ENCODE results near the gene DLG2.

The DLG2 gene

DNA sequence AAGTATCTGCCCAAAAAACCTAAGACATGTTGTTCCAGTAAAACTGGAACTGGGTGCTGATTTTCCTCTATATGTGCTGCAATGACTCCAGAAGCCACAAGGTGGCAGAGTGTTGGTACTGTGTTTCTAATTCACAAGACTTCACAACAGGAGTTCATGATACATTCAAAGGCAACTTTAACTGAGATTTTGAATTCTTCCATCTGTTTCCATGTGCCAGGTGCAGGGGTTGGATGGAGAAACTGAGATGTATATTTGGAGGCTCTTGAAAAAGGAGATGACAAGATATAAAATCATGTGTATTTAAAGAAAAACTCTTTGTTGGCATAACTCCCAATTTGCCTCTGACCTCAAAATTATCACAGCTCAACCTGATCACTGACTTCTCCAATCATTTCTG lies 1242.4 kb downstream of the DLG2 start:
- TF ChIP-seq, protein P1, sequence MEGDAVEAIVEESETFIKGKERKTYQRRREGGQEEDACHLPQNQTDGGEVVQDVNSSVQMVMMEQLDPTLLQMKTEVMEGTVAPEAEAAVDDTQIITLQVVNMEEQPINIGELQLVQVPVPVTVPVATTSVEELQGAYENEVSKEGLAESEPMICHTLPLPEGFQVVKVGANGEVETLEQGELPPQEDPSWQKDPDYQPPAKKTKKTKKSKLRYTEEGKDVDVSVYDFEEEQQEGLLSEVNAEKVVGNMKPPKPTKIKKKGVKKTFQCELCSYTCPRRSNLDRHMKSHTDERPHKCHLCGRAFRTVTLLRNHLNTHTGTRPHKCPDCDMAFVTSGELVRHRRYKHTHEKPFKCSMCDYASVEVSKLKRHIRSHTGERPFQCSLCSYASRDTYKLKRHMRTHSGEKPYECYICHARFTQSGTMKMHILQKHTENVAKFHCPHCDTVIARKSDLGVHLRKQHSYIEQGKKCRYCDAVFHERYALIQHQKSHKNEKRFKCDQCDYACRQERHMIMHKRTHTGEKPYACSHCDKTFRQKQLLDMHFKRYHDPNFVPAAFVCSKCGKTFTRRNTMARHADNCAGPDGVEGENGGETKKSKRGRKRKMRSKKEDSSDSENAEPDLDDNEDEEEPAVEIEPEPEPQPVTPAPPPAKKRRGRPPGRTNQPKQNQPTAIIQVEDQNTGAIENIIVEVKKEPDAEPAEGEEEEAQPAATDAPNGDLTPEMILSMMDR (IDR thresholded peaks at IDR 0.05) = peak; percentile 84

DNA sequence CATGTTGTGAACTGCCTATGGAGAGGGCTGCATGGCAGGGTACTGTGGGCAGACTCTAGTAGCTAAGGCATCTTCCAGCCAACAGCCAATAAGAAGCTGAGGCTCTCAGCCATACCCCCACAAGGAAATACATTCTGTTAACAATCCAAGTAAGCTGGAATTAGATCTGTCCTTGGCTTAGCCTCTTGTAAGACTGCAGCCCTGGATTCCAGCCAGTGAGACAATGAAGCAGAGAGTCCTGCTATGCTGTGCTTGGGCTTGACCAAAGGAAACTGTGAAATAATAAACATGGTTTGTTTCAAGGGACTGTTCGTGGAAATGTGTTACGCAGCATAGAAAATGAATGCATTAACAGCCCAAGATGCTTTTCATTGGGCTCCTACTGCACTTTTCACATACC lies 1243.6 kb downstream of the DLG2 start:
- TF ChIP-seq, protein P1 (IDR thresholded peaks at IDR 0.05) = no peak

DNA sequence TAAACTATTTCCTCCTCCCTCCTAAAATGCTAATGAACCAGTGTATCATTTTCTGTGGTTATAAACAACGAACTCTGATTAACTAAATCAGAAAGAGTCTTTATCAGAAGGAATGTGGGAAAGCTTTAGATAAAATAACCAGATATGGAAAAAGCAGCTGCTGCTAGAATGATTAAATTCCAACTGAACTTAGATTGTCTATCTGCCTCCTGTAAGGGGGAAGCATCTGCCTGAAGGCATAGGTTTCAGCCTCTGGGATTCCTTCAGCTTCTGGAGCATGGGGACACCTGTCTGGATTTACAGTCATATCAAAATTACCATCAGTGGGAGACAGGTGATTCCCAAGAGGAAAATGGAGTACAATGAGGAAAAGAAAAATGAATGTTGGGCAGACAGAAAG lies 1245.5 kb downstream of the DLG2 start:
- TF ChIP-seq, protein P1 (IDR thresholded peaks at IDR 0.05) = no peak

DNA sequence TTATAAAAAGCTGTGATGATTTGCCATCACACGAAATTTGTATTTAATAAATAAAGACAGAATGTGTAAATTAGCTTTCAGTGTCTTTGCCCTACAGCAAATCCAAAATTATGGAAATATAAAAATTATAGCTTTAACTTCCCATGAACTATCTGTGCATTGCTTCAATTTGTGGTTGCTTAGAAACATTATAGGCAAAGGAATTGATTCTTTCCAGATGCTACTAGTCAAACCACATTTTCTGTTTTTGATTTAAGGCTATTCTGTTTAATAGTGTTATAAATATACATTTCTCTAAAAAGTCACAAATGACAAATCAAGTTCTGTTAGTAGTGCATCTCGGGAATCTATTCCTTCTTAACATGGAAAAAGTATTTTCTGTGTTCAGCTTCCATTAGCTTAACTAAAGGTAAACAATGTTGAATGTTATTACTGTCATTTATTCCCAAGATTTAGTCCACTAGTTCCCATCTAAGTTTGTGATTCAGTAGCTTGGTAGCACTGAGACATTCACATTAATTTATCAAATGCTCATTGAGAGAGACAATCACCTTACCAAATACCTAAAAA lies 1254.7 kb downstream of the DLG2 start:
- TF ChIP-seq, protein P1 (IDR thresholded peaks at IDR 0.05) = no peak

DNA sequence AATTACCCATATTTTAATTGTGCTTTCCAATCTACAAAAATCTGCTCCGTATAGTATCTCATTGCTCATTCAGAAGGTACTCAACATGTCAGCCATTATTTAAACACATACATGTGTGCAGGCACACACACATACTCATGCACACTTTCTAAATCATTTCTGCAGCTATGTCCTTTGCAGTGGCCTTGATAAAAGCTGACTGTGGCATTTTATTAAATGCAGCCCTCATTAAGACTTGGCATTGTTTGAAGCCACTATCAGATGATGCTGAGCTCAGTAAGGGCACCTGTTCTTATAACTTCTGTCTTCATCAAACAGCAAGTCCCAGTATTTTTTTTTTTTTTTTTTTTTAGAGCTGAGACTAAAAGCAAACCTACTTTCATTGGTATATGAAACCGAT lies 1269.1 kb downstream of the DLG2 start:
- TF ChIP-seq, protein P1 (IDR thresholded peaks at IDR 0.05) = no peak

DNA sequence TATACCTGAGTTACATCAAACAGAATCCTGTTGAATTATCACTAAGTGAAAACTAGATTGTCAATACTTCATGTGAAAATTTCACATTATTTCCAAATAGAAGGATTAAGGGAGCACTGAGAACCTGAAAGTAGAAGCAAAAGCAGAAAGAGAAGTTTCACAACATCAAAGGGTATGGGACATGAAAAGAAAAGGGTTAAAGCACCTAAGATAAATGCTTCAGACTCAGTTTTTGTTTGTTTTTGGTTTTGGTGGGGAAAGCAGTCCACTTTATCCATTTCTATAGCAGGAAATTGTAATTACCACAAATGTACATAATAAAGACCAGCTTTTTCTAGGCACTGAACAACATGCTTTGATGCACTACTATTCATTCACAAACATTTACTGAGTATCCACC lies 1271.2 kb downstream of the DLG2 start:
- TF ChIP-seq, protein P1 (IDR thresholded peaks at IDR 0.05) = no peak

DNA sequence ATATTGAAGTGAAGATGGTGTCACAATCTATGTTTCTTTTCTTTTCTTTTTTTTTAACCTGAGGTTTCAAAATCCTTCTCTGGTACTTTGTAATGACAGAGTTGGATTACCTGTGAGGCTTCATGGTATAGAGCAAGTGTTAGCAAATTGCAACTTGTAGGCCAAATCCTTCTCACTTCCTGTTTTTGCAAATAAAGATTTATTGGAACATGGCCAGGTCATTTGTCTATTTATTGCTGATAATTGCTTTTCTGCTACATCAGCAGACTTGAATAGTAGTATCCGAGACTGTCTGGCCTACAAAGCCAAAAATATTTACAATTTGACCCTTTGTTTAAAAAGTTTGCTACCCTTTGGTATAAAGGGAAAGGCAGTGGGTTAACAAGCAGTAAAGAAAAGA lies 1281.5 kb downstream of the DLG2 start:
- TF ChIP-seq, protein P1 (IDR thresholded peaks at IDR 0.05) = no peak

DNA sequence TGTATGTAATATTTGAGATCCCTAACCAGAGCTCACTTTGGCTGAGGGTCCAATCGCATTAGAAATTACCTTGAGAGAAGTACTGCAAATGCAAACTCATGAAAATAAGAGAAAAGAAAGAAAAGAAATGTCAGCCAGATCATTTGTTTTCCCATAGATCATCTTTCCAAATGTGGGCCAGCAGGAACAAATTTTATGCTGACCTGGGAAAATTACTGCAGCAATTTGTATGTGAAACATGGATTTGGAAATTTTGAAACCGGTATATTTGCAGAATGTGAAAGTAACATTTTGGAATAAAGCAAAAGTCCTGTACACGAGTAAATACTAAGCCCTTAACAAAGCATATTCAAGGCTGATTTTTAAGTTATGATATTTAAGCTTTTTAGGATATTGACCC lies 1282.1 kb downstream of the DLG2 start:
- TF ChIP-seq, protein P1 (IDR thresholded peaks at IDR 0.05) = no peak

Measured in LNCAP (cell line).